ENCODE measurements around the gene SIRT2.

DNA sequence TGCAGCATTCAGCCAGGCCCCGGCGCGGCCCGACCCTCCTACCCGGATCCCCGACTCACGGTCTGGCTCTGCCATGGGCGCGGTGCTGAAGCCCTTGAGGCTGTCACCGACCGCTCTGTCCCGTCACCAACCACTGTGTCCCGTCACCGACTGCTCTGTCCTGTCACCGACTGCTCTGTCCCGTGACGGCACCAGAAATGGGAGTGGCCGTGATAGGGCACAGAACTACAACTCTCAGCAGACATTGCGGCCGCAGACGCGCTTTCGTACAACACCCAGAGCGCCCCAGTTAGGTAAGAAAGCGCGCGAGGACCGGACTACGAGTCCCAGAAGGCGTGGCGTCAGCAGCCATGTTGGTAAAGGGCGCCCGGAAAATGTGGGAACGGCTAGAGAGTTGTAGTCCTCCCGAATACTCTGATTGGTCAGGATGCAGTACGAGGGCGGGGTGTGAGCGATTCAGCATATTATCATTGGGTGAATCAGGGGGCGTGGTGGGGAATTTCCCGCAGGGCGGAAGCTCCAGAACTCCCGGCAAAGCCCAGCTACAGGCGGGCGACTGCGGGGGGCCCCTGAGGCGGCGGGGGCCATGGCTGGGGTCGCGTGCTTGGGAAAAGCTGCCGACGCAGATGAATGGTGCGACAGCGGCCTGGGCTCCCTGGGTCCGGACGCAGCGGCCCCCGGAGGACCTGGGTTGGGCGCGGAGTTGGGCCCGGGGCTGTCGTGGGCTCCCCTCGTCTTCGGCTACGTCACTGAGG is at the start of gene SIRT2, which contains the start of gene NFKBIB:
- TF ChIP-seq, protein P1, sequence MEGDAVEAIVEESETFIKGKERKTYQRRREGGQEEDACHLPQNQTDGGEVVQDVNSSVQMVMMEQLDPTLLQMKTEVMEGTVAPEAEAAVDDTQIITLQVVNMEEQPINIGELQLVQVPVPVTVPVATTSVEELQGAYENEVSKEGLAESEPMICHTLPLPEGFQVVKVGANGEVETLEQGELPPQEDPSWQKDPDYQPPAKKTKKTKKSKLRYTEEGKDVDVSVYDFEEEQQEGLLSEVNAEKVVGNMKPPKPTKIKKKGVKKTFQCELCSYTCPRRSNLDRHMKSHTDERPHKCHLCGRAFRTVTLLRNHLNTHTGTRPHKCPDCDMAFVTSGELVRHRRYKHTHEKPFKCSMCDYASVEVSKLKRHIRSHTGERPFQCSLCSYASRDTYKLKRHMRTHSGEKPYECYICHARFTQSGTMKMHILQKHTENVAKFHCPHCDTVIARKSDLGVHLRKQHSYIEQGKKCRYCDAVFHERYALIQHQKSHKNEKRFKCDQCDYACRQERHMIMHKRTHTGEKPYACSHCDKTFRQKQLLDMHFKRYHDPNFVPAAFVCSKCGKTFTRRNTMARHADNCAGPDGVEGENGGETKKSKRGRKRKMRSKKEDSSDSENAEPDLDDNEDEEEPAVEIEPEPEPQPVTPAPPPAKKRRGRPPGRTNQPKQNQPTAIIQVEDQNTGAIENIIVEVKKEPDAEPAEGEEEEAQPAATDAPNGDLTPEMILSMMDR (IDR thresholded peaks at IDR 0.05; ENCODE audit: low read depth, low read length): no peak
- TF ChIP-seq, protein P2, sequence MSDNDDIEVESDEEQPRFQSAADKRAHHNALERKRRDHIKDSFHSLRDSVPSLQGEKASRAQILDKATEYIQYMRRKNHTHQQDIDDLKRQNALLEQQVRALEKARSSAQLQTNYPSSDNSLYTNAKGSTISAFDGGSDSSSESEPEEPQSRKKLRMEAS (IDR thresholded peaks at IDR 0.05; ENCODE audit: low read depth, low read length): no peak; the same call in 1 of the 2 replicates

Data from NB4 (cell line).